HG02840 (cell line): ENCODE data around the gene GLB1L2.
"Not testable (repeated sequence)": the region's sequence is repeated elsewhere in the genome, so short reads cannot be mapped to it uniquely, and the experiment has no call there.

Source experiments
- ATAC-seq: cut with Tn5 transposase; IDR thresholded peaks from one replicate; pipeline ENCODE4 v1.9.1; 2021; ENCODE audit warnings: mild to moderate bottlenecking, moderate library complexity, moderate number of reproducible peaks; ENCODE audit not compliant: unreplicated experiment, low FRiP score

GLB1L2 gene

GRCh38 chr11:134321373-134321772, 10.4 kb upstream of the GLB1L2 start:
- not testable (repeated sequence) for ATAC-seq

DNA sequence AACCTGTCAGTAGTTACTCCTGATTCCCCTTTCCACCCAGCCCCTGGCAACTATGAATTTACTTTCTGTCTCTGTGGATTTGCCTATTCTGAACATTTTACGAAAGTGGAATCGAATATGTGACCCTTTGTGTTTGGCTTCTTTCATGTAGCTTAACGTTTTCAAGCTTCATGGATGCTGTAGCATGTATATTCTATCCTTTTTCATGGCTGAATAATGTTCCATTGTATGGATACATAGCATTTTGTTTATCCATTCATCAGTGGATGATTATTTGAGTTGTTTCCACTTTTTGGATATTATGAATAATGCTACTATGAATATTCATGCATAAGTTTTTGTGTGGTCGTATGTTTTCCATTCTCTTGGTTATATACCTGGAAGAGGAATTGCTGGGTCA, 9.2 kb upstream of the GLB1L2 start:
- ATAC-seq, result no peak

- no peak for ATAC-seq
These were observed 3.4 kb upstream of the GLB1L2 start for GRCh38 chr11:134328433-134328832.

DNA sequence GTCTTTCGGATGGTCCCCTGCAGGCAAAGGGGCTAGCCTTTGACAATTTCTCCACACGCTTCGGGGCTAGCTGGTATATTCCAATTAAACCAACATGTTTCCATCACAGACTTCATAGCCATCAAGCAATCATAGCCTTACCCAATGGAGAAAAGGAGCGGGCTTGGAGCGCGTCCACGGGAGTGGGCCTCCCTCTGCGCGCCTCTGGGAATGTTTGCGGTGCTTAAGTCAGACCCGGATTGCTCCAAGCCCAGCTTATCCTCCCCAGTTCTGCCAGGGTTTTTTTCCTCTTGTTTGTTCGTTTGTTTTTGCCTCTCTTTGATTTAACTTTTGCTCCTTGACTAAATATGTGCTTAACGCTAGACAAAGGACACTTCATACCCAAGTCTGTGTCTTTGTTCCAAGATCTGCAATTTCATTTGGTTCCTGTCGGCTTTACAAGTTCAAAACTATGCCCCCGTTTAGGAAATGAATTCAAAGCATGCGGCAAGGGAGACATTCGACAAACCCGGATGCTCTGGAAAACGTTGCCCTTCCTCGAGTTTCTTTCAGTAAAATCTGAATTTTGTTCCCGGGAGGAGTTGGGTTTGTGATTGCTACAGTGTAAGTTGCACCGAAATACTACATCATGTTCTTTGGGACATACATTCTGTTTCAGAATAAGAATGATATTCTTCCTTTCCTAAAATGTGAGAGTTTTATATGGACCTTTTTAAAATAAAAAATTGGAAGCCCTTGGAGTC, 1.0 kb upstream of the GLB1L2 start:
- ATAC-seq, result no peak

GRCh38 chr11:134332189-134332631, 422 bp downstream of the GLB1L2 start:
- ATAC-seq, result no peak

- ATAC-seq, result no peak
These were observed 994 bp downstream of the GLB1L2 start for GRCh38 chr11:134332782-134333181.

GRCh38 chr11:134333312-134333711, 1.5 kb downstream of the GLB1L2 start:
- ATAC-seq, result no peak

GRCh38 chr11:134333946-134334345, 2.2 kb downstream of the GLB1L2 start:
- ATAC-seq, result no peak

DNA sequence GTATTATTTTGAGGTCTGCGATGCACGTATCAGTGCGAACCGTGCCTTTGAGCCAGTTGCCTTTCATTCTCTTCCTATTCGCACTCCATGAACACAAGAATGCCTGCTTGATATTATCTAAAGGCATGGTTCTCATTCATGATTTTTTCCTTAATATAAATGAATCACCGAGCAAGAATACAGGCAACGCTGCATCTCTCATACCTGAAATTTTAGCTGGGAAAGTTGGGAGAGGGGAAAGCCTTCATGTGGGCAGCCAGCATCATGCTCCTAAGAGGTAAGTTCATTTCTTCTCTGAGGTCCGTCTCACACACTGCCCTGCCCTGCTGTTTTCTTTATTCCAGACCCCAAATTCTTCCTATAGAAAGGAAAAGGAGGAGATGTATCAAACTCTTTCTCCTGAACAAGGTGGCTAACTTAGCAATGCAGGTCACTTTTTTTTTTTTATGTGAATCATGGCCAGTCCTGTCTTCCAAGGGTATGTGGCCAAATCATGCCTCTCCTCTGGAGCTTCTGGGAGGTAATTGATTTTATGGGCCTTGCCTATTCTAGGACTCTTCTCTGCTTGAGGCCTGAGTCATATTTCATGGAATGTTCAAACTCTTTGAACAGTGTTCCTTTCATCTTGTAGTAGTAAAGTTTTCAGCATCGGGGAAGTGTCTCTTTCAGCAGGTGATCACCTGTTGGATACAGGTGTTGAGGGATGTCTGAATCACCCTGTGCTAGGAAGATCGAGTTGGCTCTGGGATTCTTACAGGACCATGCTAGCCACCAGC, 3.2 kb downstream of the GLB1L2 start:
- ATAC-seq, result no peak

DNA sequence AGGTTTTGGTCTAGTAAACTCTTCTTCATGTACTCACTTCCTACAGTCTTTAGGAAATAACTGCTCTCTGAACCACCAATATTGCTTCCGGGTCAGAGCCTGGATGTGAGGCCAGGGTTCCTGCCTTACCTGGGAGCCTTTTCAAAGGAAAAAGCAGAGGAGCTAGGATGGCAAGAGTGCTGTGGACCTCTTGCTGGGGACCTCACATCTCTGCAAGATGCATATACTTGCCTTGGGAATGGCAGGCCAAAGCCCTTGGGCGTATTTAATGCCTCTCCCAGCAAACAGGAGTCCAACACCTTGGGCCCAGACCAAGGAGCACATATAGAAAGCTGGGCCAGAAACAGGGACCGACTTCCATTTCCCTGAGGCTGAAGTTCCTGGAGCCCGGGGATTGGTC, 5.3 kb downstream of the GLB1L2 start:
- ATAC-seq, result no peak

DNA sequence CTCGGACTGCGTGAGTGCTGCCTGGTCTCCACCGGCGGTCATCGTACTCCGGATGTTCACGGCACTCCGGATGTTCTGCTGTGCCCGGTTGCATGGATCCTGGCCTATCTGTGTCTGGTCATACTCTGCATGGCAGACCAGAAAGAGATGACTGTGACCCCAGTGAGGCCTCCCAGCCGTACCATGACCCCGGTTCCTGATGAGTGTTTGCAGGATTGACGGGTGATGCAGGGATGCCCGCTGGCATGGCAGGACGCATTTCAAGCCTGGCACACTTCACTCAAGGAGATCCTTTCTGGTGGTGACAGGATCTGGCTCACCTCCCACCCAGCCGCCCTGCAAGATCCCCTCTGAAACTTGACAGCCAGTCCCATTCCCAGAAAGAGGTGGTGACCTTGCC, 6.3 kb downstream of the GLB1L2 start:
- no peak for ATAC-seq

GRCh38 chr11:134338654-134339053, 6.9 kb downstream of the GLB1L2 start:
- ATAC-seq, result no peak

DNA sequence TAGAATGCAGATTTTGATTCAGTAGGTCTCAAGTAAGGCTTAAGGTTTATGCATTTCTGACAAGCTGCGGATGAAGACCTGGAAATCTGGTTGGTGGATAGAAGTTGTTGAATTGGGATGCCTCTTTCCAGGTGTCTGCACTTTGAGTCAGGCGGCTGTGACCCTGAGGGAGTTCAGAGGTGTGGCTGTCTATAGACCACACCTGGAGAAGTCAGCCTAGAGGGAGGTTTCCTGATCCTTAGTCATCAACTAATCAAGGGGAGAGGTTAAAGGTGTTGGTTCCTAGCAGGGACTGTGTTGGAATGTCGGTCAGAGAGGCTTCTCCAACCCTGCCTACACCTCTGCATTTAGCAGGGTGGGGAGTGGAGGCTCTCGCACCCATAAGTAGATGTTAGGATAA, 8.0 kb downstream of the GLB1L2 start:
- no peak for ATAC-seq

DNA sequence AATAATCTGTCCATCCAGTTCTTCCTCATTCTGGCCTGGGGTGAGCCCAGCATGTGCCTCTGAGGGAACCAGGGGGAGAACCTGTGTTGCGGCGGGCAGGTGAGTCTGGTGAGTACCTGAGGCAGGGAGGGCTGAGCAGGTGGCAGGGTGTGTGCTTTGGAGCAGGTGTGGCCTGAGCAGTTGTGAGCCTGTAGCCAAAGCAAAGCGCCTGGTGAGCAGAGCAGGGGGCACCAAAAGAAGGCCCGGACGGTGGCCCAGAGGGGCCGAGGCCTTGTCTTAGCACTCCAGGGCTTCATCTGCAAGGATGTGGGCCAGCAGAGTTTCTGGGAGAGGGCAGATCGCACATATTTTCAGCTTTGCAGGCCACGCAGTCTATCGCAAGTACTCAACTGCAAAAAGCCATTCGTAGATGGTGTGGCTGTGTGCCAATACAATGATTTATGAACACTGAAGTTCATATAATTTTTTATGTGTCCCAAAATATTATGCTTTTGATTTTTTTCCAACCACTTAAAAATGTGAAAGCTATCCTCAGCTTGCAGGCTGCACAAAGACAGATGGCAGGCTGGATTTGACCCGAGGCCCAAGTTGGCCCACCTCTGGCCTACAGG, 8.7 kb downstream of the GLB1L2 start:
- ATAC-seq, result no peak

DNA sequence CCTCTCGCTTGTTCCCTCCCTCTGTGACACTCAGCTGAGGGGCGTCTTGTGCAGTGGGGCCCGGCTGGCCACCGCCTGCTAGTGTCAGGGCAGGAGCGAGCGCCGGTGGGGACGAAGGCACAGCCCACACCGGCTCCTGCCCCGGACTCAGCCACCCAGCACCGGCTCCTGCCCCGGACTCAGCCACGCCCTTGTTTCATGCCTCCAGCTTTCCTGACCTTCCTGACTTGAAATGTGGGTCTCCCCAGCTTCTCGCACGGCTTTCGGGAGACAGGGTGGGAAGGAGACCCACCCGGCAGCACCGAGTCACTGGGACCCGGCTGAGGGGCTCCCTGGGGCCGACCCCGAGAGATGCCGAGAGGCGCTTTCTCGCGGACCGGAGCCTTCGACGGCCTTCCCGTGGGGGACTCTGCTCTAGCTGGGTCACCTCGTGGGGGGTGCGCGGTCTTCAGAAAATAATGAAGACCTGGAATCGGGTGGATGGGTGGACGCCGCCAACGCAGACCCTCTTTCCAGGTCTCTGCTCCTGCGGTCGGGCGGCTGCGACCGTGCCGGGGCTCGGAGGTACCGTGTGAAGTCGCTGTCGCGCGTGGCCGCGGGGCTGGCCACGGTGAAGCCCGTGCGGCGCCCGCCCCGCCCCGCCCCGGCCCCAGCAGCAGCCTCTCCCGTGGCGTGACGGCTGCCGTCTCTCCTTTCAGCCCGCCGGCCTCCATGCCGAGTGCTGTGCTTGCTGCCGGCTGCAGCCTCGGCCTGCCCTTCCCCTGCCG, 10.2 kb downstream of the GLB1L2 start:
- no peak for ATAC-seq

- no peak for ATAC-seq
These were observed 11.0 kb downstream of the GLB1L2 start for GRCh38 chr11:134342572-134343340.

DNA sequence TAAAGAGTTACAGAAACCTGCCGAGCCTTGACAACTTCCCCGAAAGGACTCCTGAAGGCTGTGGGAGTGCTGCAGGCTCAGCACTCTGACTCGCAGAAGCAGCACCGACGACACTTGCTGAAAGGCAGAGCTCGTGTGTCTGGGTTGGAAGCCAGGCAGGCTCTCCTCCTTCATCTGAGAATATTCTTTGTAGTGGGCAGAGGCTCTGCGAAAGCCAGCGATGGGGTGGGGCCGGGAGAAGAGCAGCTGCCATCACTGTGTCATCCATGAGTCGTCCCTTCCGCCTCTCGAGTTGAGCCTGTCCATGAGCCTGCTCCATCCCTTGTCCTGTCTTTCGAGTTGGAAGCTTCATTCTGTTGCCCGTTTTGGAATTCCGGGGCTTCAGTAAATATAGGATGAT, 11.9 kb downstream of the GLB1L2 start:
- ATAC-seq, result no peak

DNA sequence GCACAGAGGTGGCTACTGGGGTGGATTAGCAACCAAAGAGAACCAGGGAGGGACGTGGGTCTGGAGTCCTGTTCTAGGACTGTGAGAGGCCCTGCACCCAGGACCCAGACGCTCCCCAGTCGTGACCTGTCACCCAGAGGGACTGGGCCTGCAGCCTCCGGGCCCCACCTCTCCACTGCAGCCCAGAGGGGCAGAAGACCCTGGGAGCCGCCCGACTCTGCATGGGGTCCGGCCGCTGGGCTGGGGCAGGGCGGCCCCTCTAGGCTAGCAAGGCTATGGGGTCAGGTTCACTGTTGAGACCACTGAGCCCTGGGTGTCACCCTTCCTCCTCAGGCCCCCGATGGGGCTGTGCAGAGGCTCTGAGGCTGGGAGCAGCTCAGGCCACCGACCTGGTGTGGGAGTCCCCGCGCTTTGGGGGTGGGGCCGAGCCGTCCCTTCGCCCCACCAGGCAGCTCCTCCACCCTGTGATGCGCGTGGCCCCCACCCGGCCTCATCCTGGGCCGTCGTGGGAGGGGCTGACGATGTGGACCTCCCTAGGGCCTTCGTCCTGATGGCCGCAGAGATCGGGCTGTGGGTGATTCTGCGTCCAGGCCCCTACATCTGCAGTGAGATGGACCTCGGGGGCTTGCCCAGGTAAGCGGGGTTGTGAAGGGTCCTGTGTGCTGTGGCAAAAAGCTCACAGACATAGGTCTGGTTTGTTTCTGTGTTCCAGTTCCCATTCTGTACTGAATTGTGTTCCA, 12.9 kb downstream of the GLB1L2 start:
- not testable (repeated sequence) for ATAC-seq

- no peak for ATAC-seq
These were observed 13.4 kb downstream of the GLB1L2 start for GRCh38 chr11:134345237-134345550.
